HG02571 (cell line): Measurements from ENCODE around the gene SIRT4.

Experiments
- ATAC-seq: cut with Tn5 transposase; IDR thresholded peaks from one replicate; pipeline ENCODE4 v1.9.1; 2021; ENCODE audit warnings: mild to moderate bottlenecking, moderate library complexity; ENCODE audit not compliant: unreplicated experiment

SIRT4 gene

GRCh38 chr12:120278137-120279069 lies 23.7 kb upstream of the SIRT4 start:
- no peak for ATAC-seq

DNA sequence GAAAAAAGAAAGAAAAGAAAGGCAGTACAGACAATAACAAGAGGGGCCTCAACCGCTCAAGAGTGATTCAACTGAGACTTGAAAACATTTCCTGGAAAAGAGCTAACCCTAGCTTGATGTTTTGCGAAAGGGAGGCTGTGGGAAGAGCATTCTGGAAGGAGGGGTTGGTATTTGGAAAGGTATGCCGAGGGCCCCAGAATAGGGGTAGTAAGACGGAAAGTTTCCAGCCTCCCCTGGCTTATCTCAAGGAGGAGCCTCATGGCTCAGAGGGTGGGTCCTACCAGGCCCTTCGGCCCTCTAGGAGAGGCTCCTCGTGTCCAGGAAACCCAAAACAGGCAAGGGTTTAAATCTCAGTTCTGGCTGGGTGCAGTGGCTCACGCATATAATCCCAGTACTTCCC lies 18.8 kb upstream of the SIRT4 start:
- no peak for ATAC-seq

- ATAC-seq = no peak
Observed at GRCh38 chr12:120284381-120284780, 17.7 kb upstream of the SIRT4 start.

DNA sequence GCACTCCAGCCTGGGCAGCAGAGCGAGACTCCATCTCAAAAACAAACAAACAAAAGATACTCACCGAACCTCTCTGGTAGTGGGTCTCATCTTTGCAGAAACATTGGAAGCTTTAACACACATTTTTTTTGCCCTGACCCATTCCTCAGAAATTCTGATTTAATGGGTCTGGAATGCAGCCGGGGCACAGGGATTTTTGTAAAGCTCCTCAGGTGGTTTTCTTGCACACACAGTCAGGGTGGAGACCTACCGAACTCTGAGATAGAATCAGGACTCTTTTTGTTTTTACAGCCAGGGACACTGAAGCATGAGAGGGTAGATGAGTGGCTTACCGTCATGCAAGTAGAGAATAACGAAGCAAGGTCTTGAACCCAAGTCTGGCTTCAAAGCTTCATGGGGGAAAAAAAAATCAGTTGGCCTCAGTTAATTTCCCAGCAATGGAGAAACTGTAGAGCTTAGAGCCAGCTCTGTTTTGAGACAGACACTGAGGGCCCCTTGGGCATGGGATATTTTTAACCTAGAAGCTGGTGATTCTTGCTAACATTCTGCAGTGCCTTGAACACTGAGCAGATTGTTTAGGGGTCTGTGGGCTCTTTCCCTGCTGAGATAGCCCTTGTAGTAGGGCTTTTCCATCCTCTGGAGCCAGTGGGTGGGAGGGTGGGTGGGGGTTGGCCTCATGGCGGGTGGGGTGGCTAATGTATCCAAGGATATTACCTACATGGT lies 15.2 kb upstream of the SIRT4 start:
- ATAC-seq = no peak

GRCh38 chr12:120287491-120287890 lies 14.6 kb upstream of the SIRT4 start:
- ATAC-seq = no peak

DNA sequence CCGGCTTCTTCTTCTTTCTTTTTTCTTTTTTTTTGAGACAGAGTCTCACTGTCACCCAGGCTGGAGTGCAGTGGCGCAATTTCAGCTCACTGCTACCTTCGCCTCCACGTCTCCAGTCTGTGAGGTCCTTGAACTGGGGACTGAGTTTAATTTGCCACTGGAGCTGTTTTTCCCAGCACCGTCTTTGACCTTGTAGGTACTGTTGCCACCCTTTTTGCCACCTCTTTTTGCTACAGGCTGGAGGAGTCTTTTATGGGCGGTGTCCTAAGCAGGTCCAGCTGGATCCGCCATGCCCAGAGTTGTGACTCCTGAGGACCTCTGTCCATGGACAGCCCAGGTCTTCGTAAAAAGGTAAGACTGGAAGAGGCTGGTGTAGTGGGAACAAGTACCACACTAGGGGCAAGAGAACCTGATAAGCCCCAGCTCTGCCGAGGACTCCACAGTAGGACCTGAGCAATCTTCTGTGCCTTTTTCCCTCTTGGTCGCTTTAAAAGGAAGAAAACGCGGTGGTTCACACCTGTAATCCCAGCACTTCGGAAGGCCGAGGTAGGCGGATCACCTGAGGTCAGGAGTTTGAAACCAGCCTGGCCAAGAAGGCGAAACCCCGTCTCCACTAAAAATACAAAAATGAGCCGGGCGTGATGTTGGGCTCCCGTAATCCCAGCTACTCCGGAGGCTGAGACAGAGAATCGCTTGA lies 11.4 kb upstream of the SIRT4 start:
- ATAC-seq = no peak

DNA sequence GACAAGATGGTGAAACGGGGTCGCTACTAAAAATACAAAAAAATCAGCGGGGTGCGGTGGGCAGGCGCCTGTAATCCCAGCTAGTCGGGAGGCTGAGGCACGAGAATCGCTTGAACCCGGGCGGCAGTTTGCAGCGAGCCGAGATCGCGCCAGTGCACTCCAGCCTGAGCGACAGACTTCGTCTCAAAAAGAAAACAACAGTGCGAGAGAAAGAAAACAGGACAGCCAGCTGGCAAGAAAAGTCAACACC lies 9.8 kb upstream of the SIRT4 start:
- ATAC-seq = no peak

GRCh38 chr12:120292661-120293531 lies 9.2 kb upstream of the SIRT4 start, which contains the start of gene RNU4-1:
TSS of gene RNU4-1 (minus strand) at chr12:120293237.
- ATAC-seq = peak; percentile 34

DNA sequence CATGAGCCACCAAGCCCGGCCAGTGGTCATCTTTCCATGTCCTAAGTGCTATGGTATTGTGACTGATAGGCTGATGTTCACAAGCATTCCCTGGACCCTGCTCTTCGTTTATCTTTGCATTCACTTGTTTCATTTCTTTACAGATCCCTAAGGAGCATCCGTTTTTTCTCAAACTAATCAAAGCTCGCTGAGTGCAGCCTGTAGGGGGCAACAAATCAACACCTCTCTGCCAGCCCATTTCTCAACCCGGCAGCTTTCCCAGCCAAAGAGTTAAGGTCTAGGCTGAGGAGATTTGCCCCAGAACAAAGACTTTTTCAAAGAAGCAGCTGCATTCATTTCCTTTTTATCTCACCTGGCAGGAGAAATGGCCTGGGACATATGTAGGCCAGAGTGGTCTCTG lies 12.1 kb downstream of the SIRT4 start:
- ATAC-seq = no peak

DNA sequence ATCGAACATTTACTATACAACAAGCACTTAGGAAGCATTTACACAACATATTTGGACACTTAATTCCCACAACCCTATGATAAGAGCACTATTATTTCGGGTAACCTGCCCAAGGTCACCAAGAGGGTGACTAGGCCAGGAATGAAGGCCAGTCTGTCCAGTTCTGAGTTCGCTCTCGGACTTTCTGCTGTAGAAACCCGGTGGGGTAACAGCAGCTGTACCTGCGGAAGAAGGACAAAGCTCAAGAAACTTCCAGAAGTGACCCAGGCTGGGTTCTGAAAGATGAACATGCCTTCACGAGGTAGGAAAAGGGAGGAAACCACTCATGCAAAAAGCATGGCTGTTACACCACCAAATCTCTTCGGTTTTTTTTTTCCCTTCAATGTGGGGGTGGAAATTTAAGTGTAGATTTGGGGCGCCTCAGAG lies 14.7 kb downstream of the SIRT4 start:
- no peak for ATAC-seq

DNA sequence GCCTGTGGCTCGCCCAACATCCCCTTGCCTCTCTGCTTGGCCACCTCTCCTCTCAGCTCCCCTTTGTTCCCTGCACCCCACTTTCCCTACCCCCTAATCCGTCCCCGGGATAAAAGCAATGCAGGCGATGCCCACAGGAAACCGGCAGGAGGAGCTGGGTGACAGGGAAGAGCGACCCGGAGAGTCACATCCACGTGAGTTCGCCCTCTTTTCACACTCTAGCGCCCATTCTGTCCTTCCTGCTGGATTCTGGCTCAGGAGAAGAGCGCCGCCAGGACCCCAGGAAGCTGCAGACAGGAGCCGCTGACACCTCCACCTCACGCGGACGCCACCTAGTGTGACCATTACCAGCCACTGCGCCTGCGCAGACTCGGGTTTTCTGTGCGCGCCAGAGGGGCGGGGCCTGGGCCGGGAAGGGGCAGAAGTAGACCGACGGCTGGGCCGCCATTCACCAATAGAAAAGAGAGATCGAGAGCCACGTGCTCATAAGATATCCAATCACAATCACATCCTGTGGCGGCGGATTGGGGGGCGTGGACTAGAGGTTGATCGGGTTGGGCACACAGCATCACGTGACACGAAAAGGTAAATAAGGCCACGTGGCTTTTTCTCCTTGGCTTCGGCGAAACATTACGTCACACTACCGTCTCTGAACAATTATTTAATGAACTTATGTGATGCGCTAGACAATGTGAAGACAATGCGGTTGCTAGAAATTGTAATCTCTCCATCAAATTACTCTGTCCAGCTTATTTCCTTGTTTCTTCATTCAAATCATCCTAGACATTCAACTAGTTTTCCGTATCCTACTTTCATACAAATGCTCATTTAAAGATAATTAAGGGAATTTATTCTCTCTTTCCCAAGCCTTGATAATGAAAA lies 15.3 kb downstream of the SIRT4 start:
- peak; percentile 99 for ATAC-seq

DNA sequence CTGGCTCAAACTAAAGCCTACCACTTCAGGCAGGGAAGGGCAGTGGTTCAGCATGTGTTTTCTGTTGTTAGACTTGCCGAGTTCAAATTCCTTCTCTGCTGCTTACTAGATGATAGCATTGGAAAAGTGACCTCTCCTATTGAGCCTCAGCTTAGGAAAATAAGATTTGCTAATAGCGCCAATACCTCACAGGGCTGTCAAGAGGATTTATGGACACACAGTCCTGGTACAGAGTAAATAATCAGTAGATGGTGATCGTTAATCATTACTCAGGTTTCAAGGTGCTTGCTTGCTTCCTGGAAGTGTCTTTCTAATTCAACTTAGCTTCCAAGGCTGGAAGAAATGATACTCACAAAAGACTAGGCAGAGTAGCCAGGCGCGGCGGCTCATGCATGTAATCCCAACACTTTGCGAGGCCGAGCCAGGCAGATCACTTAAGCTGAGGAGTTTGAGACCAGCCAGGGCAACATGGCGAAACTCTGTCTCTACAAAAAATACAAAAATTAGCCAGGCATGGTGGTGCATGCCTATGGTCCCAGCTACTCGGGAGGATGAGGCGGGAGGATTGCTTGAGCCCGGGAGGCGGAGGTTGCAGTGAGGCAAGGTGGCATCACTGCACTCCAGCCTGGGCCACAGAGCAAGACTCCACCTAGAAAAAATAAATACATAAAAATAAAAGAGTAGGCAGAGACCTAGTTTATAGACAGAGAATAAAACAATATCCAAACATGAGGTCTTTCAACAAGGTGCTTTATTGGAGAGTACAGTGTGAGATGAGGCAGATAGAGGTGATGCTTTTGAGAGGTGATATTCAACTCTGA lies 19.5 kb downstream of the SIRT4 start:
- no peak for ATAC-seq

DNA sequence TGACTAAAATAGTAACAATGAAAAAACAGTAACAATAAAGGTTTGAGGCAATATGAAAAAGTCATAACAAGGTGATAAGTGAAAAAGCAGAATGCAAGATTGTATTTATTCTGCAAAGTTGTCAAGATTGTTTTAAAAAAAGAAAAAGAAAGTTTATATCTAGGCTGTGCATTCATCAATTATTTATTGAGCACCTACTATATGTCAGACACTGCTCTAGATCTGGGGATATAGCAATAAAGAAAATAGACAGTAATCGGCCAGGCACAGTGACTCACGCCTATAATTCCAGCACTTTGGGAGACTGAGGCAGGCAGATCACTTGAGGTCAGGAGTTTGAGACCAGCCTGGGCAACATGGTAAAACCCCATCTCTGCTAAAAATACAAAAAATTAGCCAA lies 21.7 kb downstream of the SIRT4 start:
- ATAC-seq = no peak

DNA sequence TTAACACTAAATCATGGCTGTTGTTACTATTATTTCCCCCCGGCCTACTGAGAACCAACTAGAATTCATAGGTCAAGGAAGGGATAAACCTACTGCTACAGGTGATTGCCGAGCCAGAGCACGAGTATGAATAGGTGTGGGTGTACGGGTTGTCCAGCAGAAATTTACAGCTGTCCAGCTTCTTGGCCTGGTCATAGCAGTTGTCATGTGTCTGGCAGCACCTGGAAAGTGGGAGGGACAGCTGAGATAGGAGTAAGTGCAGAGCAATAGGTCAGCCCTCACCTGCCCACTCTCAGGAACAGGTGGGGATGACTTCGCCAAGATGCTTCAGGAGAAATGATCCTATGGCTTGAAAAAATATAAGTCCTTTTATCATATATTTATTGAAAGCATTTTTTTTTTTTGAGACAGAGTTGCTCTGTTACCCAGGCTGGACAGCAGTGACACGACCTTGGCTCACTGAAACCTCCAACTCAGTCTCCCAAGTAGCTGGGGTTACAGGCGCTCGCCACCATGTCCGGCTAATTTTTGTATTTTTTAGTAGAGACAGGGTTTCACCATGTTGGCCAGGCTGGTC lies 22.8 kb downstream of the SIRT4 start:
- no peak for ATAC-seq

DNA sequence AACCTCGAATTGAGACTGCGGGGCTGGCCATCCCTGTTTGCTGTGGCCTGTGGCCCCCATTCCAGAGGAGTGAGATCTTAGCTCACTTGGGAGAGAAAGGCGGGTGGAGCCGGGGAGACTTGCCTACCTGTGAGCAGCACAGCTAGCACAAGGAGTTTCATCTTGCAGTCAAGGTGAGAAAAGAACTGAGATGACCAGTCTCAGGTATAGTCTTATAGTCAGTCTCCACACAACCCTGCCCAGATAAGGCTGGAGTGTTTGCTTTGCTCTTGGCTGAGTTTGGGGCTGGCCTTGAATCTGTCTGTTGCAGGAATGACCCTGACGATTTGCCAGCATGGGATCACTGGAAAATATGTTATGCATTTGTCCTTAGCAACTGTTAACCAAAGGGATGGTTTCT lies 25.5 kb downstream of the SIRT4 start, which contains the start of gene PLA2G1B:
PLA2G1B (minus strand) TSS at position 187 of the 400 bp plus-strand sequence; CDS start at position 161, 26 bp downstream.
- ATAC-seq = no peak

DNA sequence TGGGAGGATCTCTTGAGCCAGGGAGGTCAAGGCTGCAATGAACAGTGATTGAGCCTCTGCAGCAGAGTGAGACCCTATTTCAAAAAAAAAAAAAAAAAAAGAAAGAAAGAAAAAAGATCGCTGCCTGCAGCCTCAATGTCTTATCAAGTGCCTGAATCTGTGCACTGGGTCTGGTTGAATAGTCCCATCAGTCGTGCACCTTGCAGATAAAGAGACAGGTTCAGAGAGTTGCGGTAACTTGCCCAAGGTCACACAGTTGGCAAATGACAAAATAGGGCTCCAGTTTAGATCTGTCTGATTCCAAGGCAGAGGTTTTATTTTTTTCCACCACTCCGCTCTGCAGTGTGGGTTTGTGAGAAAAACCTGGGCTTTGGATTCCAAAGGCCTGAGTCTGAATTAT lies 26.1 kb downstream of the SIRT4 start:
- no peak for ATAC-seq

DNA sequence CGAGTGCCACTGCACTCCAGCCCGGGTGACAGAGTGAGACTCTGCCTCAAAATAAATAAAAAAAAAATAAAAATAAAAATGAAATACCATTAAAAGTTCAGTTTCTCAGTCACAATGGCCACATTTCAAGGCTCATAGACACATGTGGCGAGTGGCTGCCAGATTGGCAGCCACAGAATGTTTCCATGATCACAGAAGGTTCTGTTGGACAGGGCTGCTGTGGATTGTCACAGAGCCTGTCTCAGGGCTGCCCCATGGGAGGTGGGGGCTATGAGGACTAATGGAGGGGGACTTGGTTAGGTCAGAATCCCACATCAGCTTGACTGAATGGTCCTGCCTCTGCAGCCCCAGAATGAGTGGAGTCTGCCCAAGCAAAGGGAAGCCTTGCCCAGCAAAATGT lies 29.3 kb downstream of the SIRT4 start:
- ATAC-seq = no peak

GRCh38 chr12:120332041-120332440 lies 29.9 kb downstream of the SIRT4 start:
- ATAC-seq = no peak
